EH (cell line): ENCODE results near the gene KRT73.

Source experiments
- DNase-seq: peaks from one replicate; pipeline ENCODE4 v3.0.0-alpha.2; 2015; ENCODE audit warnings: low read depth

Gene KRT73

DNA sequence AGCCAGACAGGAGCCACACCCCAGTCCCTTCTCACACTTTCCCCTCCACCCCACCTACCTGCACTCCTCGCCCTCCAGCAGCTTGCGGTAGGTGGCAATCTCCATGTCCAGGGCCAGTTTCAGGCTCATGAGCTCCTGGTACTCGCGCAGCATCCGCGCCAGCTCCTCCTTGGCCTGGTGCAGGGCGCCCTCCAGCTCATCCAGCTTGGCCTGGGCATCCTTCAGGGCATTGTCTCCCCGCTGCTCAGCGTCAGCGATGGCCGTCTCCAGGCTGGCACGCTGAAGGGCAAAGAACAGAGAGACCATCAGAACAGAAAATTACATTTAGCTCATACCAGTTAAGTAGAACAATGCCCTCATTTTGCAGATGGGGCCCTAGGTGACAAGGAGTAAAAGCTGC is 50.2 kb downstream of the KRT73 start:
- DNase-seq, result no peak

DNA sequence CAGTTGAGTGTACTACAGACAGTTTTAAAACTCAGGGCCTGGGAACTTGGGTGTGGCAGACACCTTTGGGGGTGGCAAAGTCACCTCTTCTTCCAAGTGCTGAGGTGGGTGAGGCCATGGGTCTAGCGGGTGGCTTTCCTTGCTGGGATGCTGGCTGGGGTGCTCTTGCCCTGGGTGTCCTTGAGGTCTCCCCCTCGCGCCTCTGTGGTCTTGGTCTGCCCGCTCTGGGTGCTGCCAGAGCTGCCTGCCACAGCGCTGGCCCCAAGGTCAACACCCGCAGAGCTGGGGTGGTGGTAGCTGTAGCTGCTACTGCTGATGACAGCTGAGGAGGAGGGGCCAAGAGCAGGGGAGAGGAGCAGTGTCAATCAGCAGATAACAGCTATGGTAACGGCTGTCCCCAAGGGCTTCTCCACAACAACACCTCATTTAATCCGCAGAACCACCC is 51.5 kb downstream of the KRT73 start:
- DNase-seq, result no peak

DNA sequence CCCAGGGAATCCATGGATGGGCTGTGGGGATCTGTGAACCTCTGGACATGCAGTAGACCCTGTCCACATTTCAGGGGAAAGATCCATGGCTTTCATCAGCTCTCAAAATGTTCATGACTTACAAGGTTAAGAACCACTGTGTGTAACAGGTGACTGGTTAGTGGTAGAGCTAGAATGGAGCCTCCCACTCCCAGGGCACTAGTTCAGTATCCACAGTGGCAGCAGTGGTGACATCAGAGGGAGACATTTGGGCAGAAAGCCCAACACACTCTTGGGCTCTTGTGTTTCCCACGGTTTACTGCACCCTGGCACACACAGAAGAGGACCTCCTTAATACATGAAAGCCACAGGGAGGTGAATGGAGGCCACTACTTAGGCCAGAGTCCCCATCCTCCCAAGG is 53.8 kb downstream of the KRT73 start:
- DNase-seq, result no peak

DNA sequence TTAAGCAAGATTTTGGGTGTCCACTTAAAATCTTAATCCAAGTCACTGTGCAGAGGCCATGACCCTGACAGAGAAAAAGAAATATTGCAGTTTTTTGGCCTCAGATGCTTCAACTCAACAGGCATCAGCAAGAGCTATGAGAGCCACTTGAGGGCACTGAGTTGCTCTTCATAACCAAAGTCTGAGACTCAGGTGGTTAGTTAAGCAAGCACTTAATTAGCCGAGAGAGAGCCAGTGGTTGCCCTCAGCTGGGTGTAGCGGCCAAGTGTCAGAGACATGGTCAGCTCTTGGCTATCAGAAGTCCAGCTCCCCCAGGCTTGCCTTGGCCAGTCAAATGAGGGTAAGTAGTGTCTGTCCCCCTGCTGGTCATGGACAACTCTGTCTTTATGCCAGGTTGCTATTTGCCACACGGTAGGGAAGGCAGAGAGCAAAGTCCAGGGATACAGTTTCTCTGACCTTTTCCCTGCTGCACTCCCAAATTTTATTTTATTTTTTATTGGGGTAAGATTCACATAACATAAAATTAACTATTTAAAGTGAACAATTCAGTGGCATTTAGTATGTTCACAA is 56.4 kb downstream of the KRT73 start:
- DNase-seq, result peak; percentile 18

DNA sequence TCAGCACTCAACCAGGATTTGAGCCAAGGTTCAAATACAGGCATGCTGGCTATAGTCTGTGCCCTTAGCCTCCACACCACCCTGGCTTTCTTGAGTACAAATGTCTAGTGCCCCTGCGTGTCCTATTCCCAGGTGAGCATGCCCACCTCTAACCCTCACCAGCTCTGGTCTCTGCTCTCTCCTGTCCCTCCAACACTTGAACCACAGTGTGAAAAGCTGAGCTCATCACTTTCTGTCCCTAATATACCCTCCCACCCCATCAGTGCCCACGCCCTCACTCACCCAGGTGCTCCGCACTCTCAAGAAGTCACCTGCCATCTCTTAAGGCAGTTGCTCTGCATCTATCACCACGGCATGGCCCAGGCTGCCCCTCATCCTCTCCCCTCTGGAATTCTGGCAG is 58.4 kb downstream of the KRT73 start:
- no peak for DNase-seq

DNA sequence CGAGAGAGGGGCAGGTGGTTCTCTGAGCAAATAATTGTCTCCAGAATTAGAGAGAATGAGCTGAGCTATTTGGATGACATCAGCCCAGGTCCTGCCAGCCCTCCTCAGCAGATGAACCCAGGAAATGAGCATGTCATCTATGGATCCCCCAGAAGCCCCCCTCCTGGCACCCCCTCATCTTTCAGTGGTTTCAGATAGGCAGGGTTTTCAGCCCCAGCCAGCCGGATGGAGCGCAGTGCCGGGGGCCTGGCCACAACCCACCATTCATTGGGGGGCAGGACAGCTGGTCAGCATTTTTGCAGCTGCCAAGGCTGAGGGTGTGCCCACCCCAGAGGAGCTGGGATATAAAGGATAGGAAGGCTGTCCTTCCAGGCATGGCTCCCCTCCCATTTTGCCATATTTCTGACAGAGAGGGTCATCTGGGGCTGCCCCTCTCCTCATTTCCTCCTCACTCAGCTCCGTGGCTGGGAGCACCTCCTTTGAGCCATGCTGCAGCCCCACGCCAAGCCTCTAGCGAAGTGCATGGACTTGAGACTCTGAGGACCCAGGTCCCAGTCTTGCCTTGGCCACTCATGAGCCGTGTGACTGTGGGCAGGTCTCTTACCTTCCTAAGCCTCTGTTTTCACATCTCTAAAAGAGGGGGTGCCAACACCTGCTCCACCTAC is 59.4 kb downstream of the KRT73 start:
- no peak for DNase-seq
